Progenitor cell of endocrine pancreas (in vitro differentiated cells): ENCODE data around the gene IAH1. TPM values are rescaled to one million over a fixed set of nuclear protein-coding genes. Genes with fewer than 3 reads are reported as not detected.

ENCODE experiments used
- DNase-seq: peaks from one replicate; pipeline ENCODE4 v3.0.0; 2021; ENCODE audit warnings: low spot score; ENCODE audit not compliant: unreplicated experiment
- H3K27ac Mint-ChIP-seq: 2 replicates; pipeline ENCODE4 v1.8.0; 2021; ENCODE audit warnings: mild to moderate bottlenecking, moderate library complexity, mixed read lengths
- H3K27me3 Mint-ChIP-seq: 2 replicates; pipeline ENCODE4 v1.8.0; 2021; ENCODE audit warnings: mixed read lengths
- H3K36me3 Mint-ChIP-seq: 2 replicates; pipeline ENCODE4 v1.8.0; 2022; ENCODE audit warnings: mixed read lengths; ENCODE audit not compliant: insufficient read depth
- H3K4me1 Mint-ChIP-seq: 2 replicates; pipeline ENCODE4 v1.8.0; 2021; ENCODE audit warnings: low read depth, mixed read lengths
- H3K4me3 Mint-ChIP-seq: 2 replicates; pipeline ENCODE4 v1.8.0; 2021; ENCODE audit warnings: low read depth, mild to moderate bottlenecking, moderate library complexity, mixed read lengths
- H3K9me3 Mint-ChIP-seq: 2 replicates; pipeline ENCODE4 v1.8.0; 2021; ENCODE audit warnings: low read depth, mixed read lengths
- total RNA-seq: library from RNA; stranded (reverse); gene quantifications from 2 replicates; pipeline ENCODE4 v1.2.1, GENCODE V29; 2021
- TF ChIP-seq, protein P1 (sequence below): fragments of 200-600 bp; sonication (generic); IDR thresholded peaks from one replicate; pipeline ENCODE4 v1.5.0; 2021; ENCODE audit warnings: antibody characterized with exemption, mild to moderate bottlenecking; ENCODE audit not compliant: unreplicated experiment

The IAH1 gene
- total RNA-seq, 1 donor from 2014 or later = 36.6 TPM

DNA sequence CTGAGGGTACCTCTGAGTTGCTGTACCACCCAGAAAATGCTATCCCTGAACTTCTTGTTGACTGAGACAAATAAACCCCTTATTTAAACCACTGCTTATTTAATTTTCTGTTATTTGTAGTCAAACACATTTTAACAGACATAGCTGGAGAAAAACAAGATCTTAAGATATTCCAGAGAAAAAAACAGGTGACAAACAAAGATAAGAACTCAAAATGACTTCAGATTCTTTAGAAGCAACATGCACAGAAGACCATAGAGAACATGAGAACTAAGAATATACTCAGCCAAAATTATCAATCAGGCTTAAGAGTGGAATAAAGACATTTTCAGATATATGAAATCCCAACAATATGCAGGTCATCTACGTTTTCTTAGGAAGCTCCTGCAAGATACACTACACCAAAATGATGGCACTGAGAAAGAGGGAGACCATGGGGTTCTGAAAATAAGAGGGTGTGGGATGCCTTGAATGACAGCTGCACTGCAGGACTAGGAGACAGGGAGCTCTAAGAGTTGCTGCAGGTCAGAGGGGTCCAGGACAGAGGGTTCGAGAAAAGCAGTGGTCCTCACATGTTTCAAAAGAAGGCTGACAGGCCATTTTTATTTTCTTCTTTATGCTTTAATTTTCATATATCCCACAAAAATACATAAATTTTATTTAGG is 42.9 kb downstream of the IAH1 start:
- Mint-ChIP-seq H3K27me3 (no peaks in the 10 kb centered on the region), H3K27ac (no peak overlapping the region), H3K4me3 (no peak overlapping the region), H3K9me3 (no peaks in the 10 kb centered on the region), H3K4me1 (no peaks in the 10 kb centered on the region), H3K36me3 (peaks cover 28% of the 10 kb centered on the region)
- TF ChIP-seq, protein P1, sequence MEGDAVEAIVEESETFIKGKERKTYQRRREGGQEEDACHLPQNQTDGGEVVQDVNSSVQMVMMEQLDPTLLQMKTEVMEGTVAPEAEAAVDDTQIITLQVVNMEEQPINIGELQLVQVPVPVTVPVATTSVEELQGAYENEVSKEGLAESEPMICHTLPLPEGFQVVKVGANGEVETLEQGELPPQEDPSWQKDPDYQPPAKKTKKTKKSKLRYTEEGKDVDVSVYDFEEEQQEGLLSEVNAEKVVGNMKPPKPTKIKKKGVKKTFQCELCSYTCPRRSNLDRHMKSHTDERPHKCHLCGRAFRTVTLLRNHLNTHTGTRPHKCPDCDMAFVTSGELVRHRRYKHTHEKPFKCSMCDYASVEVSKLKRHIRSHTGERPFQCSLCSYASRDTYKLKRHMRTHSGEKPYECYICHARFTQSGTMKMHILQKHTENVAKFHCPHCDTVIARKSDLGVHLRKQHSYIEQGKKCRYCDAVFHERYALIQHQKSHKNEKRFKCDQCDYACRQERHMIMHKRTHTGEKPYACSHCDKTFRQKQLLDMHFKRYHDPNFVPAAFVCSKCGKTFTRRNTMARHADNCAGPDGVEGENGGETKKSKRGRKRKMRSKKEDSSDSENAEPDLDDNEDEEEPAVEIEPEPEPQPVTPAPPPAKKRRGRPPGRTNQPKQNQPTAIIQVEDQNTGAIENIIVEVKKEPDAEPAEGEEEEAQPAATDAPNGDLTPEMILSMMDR = no peak
- no peak for DNase-seq

GRCh38 chr2:9518163-9518562 is 43.8 kb downstream of the IAH1 start:
- Mint-ChIP-seq H3K9me3 (no peaks in the 10 kb centered on the region), H3K27ac (no peak overlapping the region), H3K4me3 (no peak overlapping the region), H3K36me3 (peaks cover 27% of the 10 kb centered on the region), H3K4me1 (no peaks in the 10 kb centered on the region), H3K27me3 (no peaks in the 10 kb centered on the region)
- no peak for DNase-seq
- TF ChIP-seq, protein P1 = no peak

DNA sequence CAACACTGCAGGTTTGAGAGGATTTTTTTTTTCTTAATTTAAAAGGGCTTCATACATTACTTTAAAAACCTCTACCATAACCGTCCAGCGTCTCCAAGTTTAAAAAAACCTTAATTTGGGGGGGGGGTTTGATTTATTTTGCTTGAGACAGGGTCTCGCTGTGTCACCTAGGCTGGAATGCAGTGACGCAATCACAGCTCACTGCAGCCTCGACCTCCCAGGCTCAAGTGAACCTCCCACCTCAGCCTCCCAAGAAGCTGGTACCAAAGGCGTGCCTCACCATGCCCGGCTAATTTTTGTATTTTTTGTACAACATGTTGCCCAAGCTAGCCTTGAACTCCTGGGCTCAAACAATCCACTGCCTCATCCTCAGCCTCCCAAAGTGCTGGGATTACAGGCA is 44.4 kb downstream of the IAH1 start:
- TF ChIP-seq, protein P1 = no peak
- Mint-ChIP-seq H3K27me3 (no peaks in the 10 kb centered on the region), H3K36me3 (peaks cover 24% of the 10 kb centered on the region)

DNA sequence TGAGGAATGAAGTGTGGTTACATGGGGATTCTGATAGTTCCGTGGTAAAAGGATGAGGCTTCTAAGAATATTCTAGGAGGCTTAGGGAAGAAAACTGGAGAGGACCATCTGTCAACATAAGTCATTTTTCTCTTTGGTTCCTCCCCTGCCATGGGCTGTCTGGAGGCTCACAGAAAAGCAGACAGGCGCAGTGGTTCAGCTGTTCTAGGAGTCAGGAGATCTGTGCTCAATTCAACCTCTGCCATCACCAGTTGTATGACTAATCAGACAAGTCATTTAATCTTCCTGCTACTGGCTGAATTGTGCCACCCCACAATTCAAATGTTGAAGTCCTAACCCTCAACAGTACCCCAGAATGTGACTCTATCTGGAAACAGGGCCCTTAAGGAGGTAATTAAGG is 44.9 kb downstream of the IAH1 start:
- H3K9me3 Mint-ChIP-seq = no peaks in the 10 kb centered on the region
- no peak overlapping the region for H3K4me3 Mint-ChIP-seq
- DNase-seq = no peak
- H3K27ac Mint-ChIP-seq = no peak overlapping the region
- no peaks in the 10 kb centered on the region for H3K27me3 Mint-ChIP-seq
- peaks cover 24% of the 10 kb centered on the region for H3K36me3 Mint-ChIP-seq
- H3K4me1 Mint-ChIP-seq = no peaks in the 10 kb centered on the region
- TF ChIP-seq, protein P1 = no peak

More for the DNA sequence above, 44.4 kb downstream of the IAH1 start:
- Mint-ChIP-seq H3K9me3 (no peaks in the 10 kb centered on the region), H3K4me1 (no peaks in the 10 kb centered on the region), H3K4me3 (no peak overlapping the region), H3K27ac (no peak overlapping the region)
- DNase-seq = no peak

DNA sequence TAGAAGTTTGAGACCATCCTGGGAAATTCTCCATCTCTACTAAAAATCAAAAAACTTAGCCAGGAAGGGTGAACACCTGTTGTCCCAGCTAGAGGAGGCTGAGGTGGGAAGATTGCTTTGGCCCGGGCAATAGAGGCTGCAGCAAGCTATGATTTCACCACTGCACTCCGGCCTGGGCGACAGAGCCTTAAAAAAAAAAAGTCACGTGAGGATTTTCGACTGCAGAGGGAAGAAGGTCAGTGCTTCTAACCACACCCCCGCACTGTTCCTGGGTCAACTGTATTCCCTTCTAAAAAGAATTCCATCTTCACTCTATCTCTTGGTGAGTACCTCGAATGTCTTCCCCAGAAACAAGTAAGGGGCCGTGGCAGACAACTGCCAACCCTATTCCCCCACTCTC is 49.9 kb downstream of the IAH1 start:
- TF ChIP-seq, protein P1 = no peak
- peaks cover 25% of the 10 kb centered on the region for H3K36me3 Mint-ChIP-seq
- H3K27ac Mint-ChIP-seq = no peak overlapping the region

More for the DNA sequence above, 49.9 kb downstream of the IAH1 start:
- no peak overlapping the region for H3K4me3 Mint-ChIP-seq
- no peaks in the 10 kb centered on the region for H3K4me1 Mint-ChIP-seq
- no peaks in the 10 kb centered on the region for H3K9me3 Mint-ChIP-seq
- no peak for DNase-seq
- H3K27me3 Mint-ChIP-seq = no peaks in the 10 kb centered on the region
